HepG2 (cell line): ENCODE data around the gene DST. TPM values are rescaled to one million over a fixed set of nuclear protein-coding genes. Genes with fewer than 3 reads are reported as not detected.

Source experiments
- ATAC-seq: fragments of 200-7000 bp; cut with Tn5 transposase; 3 replicates; pipeline ENCODE4 v1.9.1; 2020; ENCODE audit warnings: mild to moderate bottlenecking, moderate library complexity
- BruUV-seq: library from RNA; stranded (reverse); fragments of 400-500 nt; replicated peaks from 2 replicates; lab custom pipeline; 2021; lab: Mats Ljungman, UMichigan
- CTCF ChIA-PET: fragments of 300-600 bp; formaldehyde crosslinking; extraction: SDS; loops from one replicate; lab custom pipeline; 2021; ENCODE audit warnings: low total read pairs, inconsistent platforms, low intra/inter-chr PET ratio; lab: Yijun Ruan, JAX
- POLR2A ChIA-PET: fragments of 350-600 bp; sonication (Branson Sonifier 250); formaldehyde crosslinking; loops from one replicate; lab custom pipeline; 2020; ENCODE audit warnings: antibody characterized with exemption, inconsistent platforms; lab: Yijun Ruan, JAX
- DNase-seq: peaks from one replicate; pipeline ENCODE4 v3.0.0-alpha.2; 2015; ENCODE audit warnings: low spot score
- FAIRE-seq: peaks from 3 replicates; lab custom pipeline; 2011; peaks lifted over from hg19 to GRCh38; lab: Jason Lieb, UNC
- H2AFZ ChIP-seq: one replicate; pipeline ENCODE4 v1.6.1; 2011; ENCODE audit warnings: low read length, inconsistent platforms
- H3K27ac ChIP-seq: fragments of 300-600 bp; 3 replicates; pipeline ENCODE4 v1.8.0; 2011; ENCODE audit warnings: mixed run types, mild to moderate bottlenecking, mixed read lengths, low read length, inconsistent platforms; ENCODE audit not compliant: insufficient read depth; ENCODE audit errors: extremely low read length
- H3K27me3 ChIP-seq, 2 experiments: fragments of 200-600 bp in 1 of 2; 2 replicates in 1 of 2; 3 replicates in 1 of 2; pipeline versions ENCODE4 v1.6.0 to v1.8.0; 2011; ENCODE audit warnings: low read length in 2 of 2, mild to moderate bottlenecking in 2 of 2, moderate library complexity in 2 of 2, inconsistent platforms in 1 of 2; ENCODE audit not compliant: insufficient read depth in 2 of 2, control insufficient read depth in 1 of 2
- H3K36me3 ChIP-seq, 2 experiments: fragments of 200-600 bp in 1 of 2; replicated peaks in 1 of 2; 2 replicates in 1 of 2; 3 replicates in 1 of 2; pipeline versions ENCODE4 v1.5.1 to v1.8.0; 2011; ENCODE audit warnings: low read length in 2 of 2, inconsistent platforms in 1 of 2; ENCODE audit not compliant: insufficient read depth in 2 of 2, control insufficient read depth in 1 of 2
- H3K4me1 ChIP-seq: 2 replicates; pipeline ENCODE4 v1.5.1; 2012; ENCODE audit warnings: low read length, inconsistent platforms; ENCODE audit not compliant: insufficient read depth
- H3K4me2 ChIP-seq: 2 replicates; pipeline ENCODE4 v1.6.0; 2011; ENCODE audit warnings: low read depth, low read length, inconsistent platforms
- H3K4me3 ChIP-seq, 3 experiments: fragments of 200-600 bp in 1 of 3; sonication (generic), shearing (Covaris generic) in 1 of 3; replicated peaks in 1 of 3; 2 replicates each; pipeline ENCODE4 v1.5.1; 2011 to 2016; ENCODE audit warnings: low read length in 3 of 3, inconsistent platforms in 2 of 3, low read depth in 2 of 3, mild to moderate bottlenecking in 2 of 3, control low read depth in 1 of 3, mixed read lengths in 1 of 3; ENCODE audit not compliant: insufficient read depth in 1 of 3
- H3K79me2 ChIP-seq: one replicate; pipeline ENCODE4 v1.6.1; 2011; ENCODE audit warnings: low read length, inconsistent platforms; ENCODE audit not compliant: insufficient read depth
- H3K9ac ChIP-seq: 2 replicates; pipeline ENCODE4 v1.6.0; 2011; ENCODE audit warnings: mild to moderate bottlenecking, low read depth, low read length, inconsistent platforms; ENCODE audit not compliant: insufficient read depth
- H3K9me3 ChIP-seq: 2 replicates; pipeline ENCODE4 v1.5.1; 2012; ENCODE audit warnings: mild to moderate bottlenecking, low read length
- H4K20me1 ChIP-seq: 2 replicates; pipeline ENCODE4 v1.6.0; 2011; ENCODE audit warnings: inconsistent platforms, mild to moderate bottlenecking, low read length, moderate library complexity; ENCODE audit not compliant: insufficient read depth
- BORCS8-MEF2B ChIP-seq: sonication (generic); formaldehyde crosslinking; IDR thresholded peaks from 2 replicates; pipeline ENCODE4 v1.8.0; 2022; ENCODE audit warnings: mild to moderate bottlenecking, missing genetic modification reagents
- GATAD2A ChIP-seq: IDR thresholded peaks from 2 replicates; pipeline ENCODE4 v1.6.1; 2016
- JARID2 ChIP-seq: sonication (generic); formaldehyde crosslinking; IDR thresholded peaks from 2 replicates; pipeline ENCODE4 v1.8.1; 2023; ENCODE audit warnings: missing genetic modification reagents, inconsistent platforms; ENCODE audit not compliant: insufficient replicate concordance
- MTA3 ChIP-seq: sonication (generic); formaldehyde crosslinking; IDR thresholded peaks from 2 replicates; pipeline ENCODE4 v1.4.0; 2020; ENCODE audit warnings: missing genetic modification reagents
- MXI1 ChIP-seq: IDR thresholded peaks from 3 replicates; pipeline ENCODE4 v1.6.1; 2012; ENCODE audit warnings: low read depth, low read length, inconsistent platforms, borderline replicate concordance
- NONO ChIP-seq, 2 experiments: fragments of 450-650 bp in 1 of 2; sonication (generic) in 1 of 2; formaldehyde crosslinking in 1 of 2; IDR thresholded peaks in 1 of 2; conservative IDR thresholded peaks in 1 of 2; 2 replicates each; pipeline versions ENCODE4 v1.6.1 to v1.8.0; 2017 to 2022; ENCODE audit warnings: mild to moderate bottlenecking in 1 of 2, missing genetic modification reagents in 1 of 2, moderate library complexity in 1 of 2
- PHB2 ChIP-seq: fragments of 450-650 bp; IDR thresholded peaks from 2 replicates; pipeline ENCODE4 v1.6.1; 2018; ENCODE audit not compliant: partially characterized antibody
- SOX6 ChIP-seq, 2 experiments: fragments of 450-650 bp in 1 of 2; sonication (generic) in 1 of 2; formaldehyde crosslinking in 1 of 2; IDR thresholded peaks; 2 replicates each; pipeline versions ENCODE4 v1.4.0 to v1.6.1; 2017 to 2020; ENCODE audit warnings: antibody characterized with exemption in 1 of 2, mild to moderate bottlenecking in 1 of 2, missing genetic modification reagents in 1 of 2
- TAF15 ChIP-seq: fragments of 200-400 bp; formaldehyde crosslinking; IDR thresholded peaks from one replicate; pipeline ENCODE4 v1.6.1; 2018; ENCODE audit warnings: mild to moderate bottlenecking, low read depth, low read length; ENCODE audit not compliant: poor library complexity, severe bottlenecking
- TIGD3 ChIP-seq: sonication (generic); formaldehyde crosslinking; IDR thresholded peaks from 2 replicates; pipeline ENCODE4 v1.5.1; 2020; ENCODE audit warnings: mild to moderate bottlenecking, missing genetic modification reagents, borderline replicate concordance
- TP53 ChIP-seq: sonication (generic); formaldehyde crosslinking; conservative IDR thresholded peaks from 2 replicates; pipeline ENCODE4 v1.4.0; 2020; ENCODE audit warnings: missing genetic modification reagents
- ZKSCAN1 ChIP-seq: fragments of 150-350 bp; IDR thresholded peaks from 2 replicates; pipeline ENCODE4 v1.6.1; 2014; ENCODE audit warnings: low read length
- ZNF354B ChIP-seq: sonication (generic); formaldehyde crosslinking; IDR thresholded peaks from 2 replicates; pipeline ENCODE4 v1.8.0; 2022; ENCODE audit warnings: mild to moderate bottlenecking, missing genetic modification reagents
- ZNF557 ChIP-seq: sonication (generic); formaldehyde crosslinking; IDR thresholded peaks from 2 replicates; pipeline ENCODE4 v1.4.0; 2020; ENCODE audit warnings: missing genetic modification reagents
- WGBS: methylation state at CpG from one replicate; pipeline ENCODE4 v1.1.6; 2017; ENCODE audit warnings: low lambda C conversion rate; 5-methylcytosine and 5-hydroxymethylcytosine counted together
- in situ Hi-C: cut with HindIII; loops from 2 replicates; pipeline ENCODE4 v1.10.0; 2017; ENCODE audit warnings: low pct_unique_long_range_greater_than_20kb; ENCODE audit not compliant: extremely low pct_ligation_motif_present
- intact Hi-C: fragments of 100-400 bp; cut with micrococcal nuclease; formaldehyde crosslinking; loops from one replicate; pipeline ENCODE4 v1.10.0; 2022; ENCODE audit not compliant: unreplicated experiment
- polyA plus RNA-seq, 8 experiments: library from polyadenylated mRNA; depleted of rRNA in 3 of 8; stranded (reverse) in 7 of 8; unstranded in 1 of 8; fragments of >200 nt; fragmentation: Illumina TruSeq in 4 of 8; extraction: Trizol in 4 of 8; gene quantifications; 2 replicates each; pipeline versions ENCODE4 v1.2.1 to v1.2.3, GENCODE V29; 2011 to 2016; ENCODE audit warnings: low read depth in 4 of 8, missing spikeins in 1 of 8, mixed read lengths in 1 of 8; ENCODE audit not compliant: insufficient read depth in 1 of 8
- total RNA-seq, 5 experiments: library from RNA; depleted of rRNA; stranded (reverse); fragments of >200 nt; fragmentation: Illumina TruSeq; extraction: Trizol; gene quantifications; 2 replicates each; pipeline ENCODE4 v1.2.3, GENCODE V29; 2016; ENCODE audit warnings: low read depth in 1 of 5
- TF ChIP-seq, protein P1 (sequence below): sonication (generic); formaldehyde crosslinking; conservative IDR thresholded peaks from 2 replicates; pipeline ENCODE4 v1.4.0; 2020; ENCODE audit warnings: missing genetic modification reagents

The DST gene
- total and polyA plus RNA-seq, 2 of the 13 experiments (the other 11 are each of a cell fraction or from before 2014, with no cell fraction given): 64.4 to 89.0 TPM

- no peak for ATAC-seq
- H3K9me3 ChIP-seq: no peaks in the 10 kb centered on the region
- 91% methylated on average over 6 of the region's 6 CpGs for WGBS
These were observed 17.3 kb downstream of the DST start for GRCh38 chr6:56625356-56625755.

GRCh38 chr6:56624728-56625069 is 18.0 kb downstream of the DST start:
- ATAC-seq (peak; percentile 80), FAIRE-seq (no peak), DNase-seq (peak; percentile 78)
- WGBS: 7% methylated on average over 1 of the region's 1 CpG
- BruUV-seq: no TSS peak
- POLR2A ChIA-PET: interaction anchor here (0.8 to 1.7 kb wide), 7 partner anchors 49 to 226 kb away, joined by 3 to 7 read pairs (median 4); no protein-coding TSS in a partner anchor
- CTCF ChIA-PET: no interaction called here
- H3K4me2 ChIP-seq: peak overlapping the region; percentile 75
- peak overlapping the region in 2 of 3 experiments; percentile 23 to 30; a peak in 4 of 6 replicates for H3K4me3 ChIP-seq
- H3K79me2 ChIP-seq: no peaks in the 10 kb centered on the region
- in situ Hi-C loops (no loop called here), intact Hi-C loops (loop anchor here (5.0 kb wide), 1 partner anchor 218 kb away; no protein-coding TSS in a partner anchor)
- no peak overlapping the region for H2AFZ ChIP-seq
- no peaks in the 10 kb centered on the region for H3K27me3 ChIP-seq
- no peaks in the 10 kb centered on the region for H3K9me3 ChIP-seq
- peak overlapping the region; percentile 10; the same call in 1 of the 2 replicates for H3K9ac ChIP-seq
- H3K27ac ChIP-seq: peak overlapping the region; percentile 71
- peaks cover 7% of the 10 kb centered on the region in 2 experiments; a peak in 4 of 5 replicates for H3K36me3 ChIP-seq
- no peaks in the 10 kb centered on the region for H4K20me1 ChIP-seq
- H3K4me1 ChIP-seq: peaks cover 25% of the 10 kb centered on the region
- TF ChIP-seq GATAD2A (CRISPR knock-in tag) (peak; percentile 83), TAF15 (no peak), SOX6 (IDR thresholded peaks at IDR 0.05) (no peak), SOX6 (CRISPR knock-in tag; IDR thresholded peaks at IDR 0.05) (peak; percentile 64; the same call in 1 of the 2 replicates), ZKSCAN1 (no peak), BORCS8-MEF2B (no peak), TIGD3 (CRISPR knock-in tag) (no peak), MTA3 (CRISPR knock-in tag) (no peak), ZNF557 (CRISPR knock-in tag) (no peak)

More at GRCh38 chr6:56625356-56625755, 17.3 kb downstream of the DST start:
- Histone ChIP-seq H3K4me2 (peak overlapping the region; percentile 75), H3K36me3 (peaks cover 6 to 7% of the 10 kb centered on the region in 2 experiments; a peak in 3 of 5 replicates), H3K9ac (no peak overlapping the region), H3K4me1 (peaks cover 25% of the 10 kb centered on the region), H3K79me2 (no peaks in the 10 kb centered on the region), H4K20me1 (no peaks in the 10 kb centered on the region), H3K27ac (peak overlapping the region; percentile 71), H2AFZ (no peak overlapping the region), H3K27me3 (no peaks in the 10 kb centered on the region), H3K4me3 (no peak overlapping the region)
- no peak for DNase-seq
- FAIRE-seq: no peak
- POLR2A ChIA-PET: interaction anchor here (0.7 to 1.7 kb wide), 2 partner anchors 83 to 251 kb away, joined by 3 to 5 read pairs; no protein-coding TSS in a partner anchor
- in situ Hi-C loops (no loop called here), intact Hi-C loops (no loop called here)
- no peak for TF ChIP-seq TP53
- TF ChIP-seq MXI1: no peak
- TF ChIP-seq ZNF354B (CRISPR knock-in tag): no peak
- no peak for TF ChIP-seq JARID2 (CRISPR knock-in tag)
- TF ChIP-seq PHB2: no peak
- TF ChIP-seq, protein P1, sequence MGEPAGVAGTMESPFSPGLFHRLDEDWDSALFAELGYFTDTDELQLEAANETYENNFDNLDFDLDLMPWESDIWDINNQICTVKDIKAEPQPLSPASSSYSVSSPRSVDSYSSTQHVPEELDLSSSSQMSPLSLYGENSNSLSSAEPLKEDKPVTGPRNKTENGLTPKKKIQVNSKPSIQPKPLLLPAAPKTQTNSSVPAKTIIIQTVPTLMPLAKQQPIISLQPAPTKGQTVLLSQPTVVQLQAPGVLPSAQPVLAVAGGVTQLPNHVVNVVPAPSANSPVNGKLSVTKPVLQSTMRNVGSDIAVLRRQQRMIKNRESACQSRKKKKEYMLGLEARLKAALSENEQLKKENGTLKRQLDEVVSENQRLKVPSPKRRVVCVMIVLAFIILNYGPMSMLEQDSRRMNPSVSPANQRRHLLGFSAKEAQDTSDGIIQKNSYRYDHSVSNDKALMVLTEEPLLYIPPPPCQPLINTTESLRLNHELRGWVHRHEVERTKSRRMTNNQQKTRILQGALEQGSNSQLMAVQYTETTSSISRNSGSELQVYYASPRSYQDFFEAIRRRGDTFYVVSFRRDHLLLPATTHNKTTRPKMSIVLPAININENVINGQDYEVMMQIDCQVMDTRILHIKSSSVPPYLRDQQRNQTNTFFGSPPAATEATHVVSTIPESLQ (CRISPR knock-in tag): no peak
- TF ChIP-seq NONO (IDR thresholded peaks at IDR 0.05): no peak
- TF ChIP-seq NONO (CRISPR knock-in tag; conservative IDR thresholded peaks at IDR 0.05): no peak
- no TSS peak for BruUV-seq
- CTCF ChIA-PET: no interaction called here
